ENCODE results near the gene FOXN3.

Gene FOXN3

DNA sequence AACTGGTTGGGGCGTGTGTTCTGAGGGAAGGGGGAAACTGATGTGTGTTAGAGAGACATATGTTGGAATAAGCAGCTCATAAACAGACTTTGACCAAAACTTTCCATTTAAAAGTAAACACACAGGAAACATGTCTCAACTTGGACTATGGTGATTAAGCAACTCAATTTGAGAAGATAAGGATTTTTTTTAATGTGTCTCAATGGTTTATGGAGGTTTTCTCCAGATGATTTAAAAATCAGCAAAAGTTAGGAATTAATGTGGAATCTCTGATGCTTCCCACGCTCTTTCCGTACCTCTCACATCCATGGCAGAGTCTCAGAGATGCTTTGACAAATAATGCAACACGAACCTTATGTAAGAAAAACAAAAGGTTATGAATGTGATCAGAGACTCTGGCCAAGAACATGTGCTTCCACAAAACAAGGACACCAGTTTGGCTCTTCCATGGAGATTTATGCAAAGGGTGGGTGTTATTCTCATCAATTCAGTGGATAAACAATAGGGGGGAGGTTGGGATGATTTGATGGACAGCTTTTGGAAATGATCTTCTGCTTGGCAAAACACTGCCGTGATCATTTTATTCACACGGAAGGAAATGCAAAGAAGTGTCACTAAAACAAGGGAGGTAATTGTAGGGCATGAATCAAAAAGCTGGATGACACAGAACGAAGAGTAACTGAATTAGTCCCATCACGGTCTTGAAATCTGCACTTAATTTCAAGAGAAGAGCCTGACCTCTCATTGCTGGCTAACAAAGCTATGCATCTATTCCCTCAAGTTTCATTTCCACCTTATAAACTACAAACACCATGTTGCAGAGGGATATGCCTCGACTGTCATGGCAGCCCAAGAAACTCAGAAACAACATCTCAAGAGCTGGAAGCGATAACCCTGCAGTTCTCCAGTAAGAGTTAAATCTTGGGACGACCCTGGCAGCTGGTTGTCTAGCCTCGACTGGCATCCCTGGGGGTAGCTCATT lies 76.5 kb downstream of the FOXN3 start:
- no peak for DNase-seq

DNA sequence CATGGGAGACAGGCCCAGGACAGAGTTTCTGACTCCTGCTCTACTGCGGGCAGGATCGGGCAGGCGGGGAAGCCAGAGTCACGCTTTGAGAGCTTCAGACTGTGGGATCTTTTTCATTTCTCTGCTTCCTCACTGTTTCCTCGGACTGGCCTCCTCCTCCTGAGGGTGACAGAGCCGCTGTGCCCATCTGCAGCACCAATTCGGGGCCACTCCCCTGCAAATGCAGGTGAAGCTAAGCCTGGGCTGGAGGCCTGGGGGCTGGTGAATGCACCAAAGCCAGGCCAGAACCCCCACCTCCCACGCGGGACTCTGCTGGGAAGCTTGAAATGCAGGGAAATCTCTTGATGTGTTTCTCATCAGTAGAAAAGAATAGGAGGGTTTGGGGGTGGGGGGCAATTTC lies 77.5 kb downstream of the FOXN3 start:
- DNase-seq: no peak

DNA sequence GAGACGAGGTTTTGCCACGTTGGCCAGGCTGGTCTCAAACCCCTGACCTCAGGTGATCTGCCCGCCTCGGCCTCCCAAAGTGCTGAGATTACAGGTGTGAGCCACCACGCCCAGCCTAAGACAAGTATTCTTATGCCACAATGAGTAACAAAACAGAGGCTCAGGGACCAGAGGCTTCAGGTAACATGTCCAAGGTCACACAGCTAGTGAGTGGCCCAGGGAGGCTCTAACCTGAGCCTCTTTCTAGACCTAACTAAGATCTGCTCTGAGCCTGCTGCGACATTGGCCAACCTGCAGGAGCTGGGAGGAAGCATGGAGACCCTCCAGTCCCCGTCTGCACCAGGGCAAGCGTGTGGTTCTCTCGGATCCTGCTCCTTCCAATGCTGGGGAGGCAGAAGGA lies 77.9 kb downstream of the FOXN3 start:
- DNase-seq: no peak

DNA sequence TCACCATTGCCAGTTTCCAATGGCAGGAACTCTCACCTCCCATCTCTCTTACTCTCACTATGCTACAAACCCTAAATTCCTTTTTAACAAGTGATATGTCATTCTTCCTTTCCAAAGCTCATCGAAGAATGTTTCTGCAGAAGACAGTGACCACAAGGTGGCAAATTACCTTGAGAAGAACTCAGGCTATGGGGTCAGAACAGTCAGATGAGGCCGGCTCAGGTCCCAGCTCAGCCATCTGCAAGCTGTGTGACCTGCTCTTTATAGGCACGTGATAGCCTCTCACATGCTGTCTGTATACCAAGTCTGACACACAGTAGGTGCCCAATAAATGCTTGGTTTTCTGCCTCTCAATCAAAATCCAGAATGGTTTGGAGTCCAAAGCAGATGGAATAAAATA lies 80.7 kb downstream of the FOXN3 start:
- DNase-seq: no peak

DNA sequence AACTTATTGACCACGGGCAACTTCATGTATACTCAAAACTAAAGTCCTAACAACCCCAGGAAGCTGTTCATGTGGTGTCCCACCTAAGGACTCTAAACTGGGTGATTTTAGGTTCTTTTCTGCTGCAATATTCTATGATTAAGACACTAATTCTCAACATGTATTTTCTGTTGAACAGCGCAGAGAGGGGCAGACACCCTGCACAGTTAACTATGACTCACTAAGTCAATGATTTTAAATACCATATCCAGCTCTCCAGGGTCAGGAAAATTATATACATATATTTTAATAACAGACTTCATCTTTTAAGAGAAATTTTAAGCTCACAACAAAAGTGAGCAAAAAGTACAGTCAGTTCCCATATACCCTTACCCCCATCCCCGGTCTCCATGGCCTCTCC lies 85.0 kb downstream of the FOXN3 start:
- DNase-seq: no peak

DNA sequence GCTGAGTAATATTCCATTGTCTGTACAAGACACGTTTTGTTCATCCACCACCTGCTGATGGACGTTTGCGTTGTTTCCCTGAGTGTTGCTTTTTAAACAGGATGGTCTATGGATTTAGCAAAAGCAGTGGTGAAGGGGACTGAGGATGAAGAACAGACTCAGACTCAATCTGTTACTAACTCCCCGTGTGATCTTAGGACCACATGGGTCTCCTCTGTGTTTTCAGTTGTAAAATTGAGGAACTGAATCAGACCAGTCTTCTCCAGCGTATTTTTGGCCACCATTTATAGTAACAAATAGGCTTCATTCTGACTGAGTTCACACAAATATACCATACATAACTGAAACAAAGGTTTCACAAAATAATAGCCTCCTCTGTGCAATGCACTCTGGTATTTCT lies 85.6 kb downstream of the FOXN3 start:
- no peak for DNase-seq

DNA sequence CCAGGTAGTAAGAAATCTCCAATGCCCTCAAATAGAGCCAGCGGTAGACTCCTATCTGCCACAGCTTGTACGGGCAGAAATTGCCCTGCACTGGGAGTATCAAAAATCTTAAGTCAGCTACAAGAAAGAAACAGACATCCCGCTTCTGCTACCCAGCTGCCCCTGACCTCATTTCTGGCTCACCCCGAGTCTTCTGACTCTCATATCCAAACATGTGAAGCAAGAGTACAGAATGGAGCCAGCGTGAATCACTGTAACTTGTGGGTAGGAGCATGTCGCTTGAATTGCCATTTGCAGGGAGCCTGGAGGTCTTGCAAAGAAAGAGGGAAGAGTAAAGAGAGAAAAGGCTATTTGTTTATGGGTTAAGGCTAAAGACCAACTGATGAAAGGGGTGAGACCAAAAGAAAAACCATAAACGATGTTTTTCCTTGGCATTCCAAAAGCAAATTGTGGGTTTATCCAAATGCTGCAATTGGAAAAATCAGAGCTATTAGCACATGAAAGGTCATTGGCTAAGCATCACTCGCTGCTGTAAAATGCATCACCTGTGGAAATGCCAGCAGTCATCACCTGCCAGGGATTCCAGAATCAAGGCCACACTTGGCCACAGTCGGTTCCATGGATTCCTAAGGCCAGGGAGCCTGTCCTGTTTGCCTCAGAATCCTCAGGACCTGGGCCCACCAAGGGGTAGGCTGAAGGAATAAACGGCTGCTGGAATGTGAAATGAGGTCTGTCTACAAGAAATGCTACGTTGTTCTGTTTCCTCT lies 86.6 kb downstream of the FOXN3 start:
- no peak for DNase-seq

DNA sequence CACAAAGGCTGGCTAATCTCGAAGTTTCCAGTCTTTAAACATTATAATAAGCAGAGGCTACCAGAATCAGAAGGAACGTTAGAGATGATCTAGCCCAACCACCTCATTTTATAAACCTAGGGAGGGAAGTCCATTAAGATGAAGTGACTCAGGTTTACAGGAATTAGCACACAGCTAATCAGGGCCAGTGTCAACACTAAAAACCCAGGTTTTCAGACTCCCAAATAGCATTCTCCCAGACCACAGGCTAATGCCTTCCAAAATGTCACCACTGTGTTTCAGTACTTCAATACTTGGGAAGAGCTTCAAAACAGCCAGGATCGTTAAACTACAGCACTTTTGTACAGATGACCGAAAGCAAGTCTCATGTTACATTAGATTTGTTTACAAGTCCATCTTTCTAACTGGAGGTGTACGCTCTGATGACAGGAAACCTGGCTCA lies 89.2 kb downstream of the FOXN3 start:
- DNase-seq: no peak

DNA sequence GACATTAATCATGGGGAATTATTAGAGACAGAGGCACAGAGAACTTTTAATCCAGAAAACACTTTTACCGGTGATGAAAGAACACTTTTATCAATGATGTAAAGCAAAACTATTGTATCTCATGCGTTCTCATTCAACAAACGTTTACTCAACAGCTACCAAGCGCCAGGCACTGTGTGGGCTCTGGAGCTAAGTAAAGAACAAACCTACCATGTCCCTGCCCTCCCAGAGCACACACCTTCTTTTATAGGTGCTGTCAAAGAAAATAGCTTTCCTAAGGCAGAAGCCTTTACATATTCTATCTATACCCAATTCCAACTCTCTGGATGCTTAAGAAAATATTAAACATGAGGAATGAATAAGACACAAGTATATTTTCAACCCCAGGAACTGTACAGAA lies 91.1 kb downstream of the FOXN3 start:
- no peak for DNase-seq

DNA sequence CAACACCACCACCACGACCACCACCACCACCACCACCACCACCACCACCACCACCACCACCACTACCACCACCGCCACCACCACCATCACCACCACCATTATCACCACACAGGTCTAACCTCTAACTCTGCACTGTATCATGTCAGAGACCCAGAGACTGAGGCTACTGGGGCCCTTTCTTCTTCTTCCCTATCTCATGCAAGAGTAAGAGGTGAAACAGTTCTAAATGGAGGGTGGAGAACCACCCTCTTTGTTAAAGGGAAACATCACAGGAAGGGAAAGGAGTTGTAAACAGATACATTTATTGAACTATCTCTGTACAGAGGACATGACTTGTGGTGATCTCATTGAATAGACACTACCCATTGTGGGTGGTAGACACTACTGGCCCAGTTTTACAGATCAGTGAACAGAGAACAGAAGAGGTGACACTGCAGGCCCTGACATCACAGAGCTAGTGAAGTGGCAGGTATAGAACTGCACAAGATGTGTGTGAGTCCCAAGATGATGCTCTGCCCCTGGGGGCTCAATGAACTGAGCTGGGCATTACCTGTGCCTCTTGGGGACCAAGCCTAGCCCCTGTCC lies 91.6 kb downstream of the FOXN3 start:
- no peak for DNase-seq

DNA sequence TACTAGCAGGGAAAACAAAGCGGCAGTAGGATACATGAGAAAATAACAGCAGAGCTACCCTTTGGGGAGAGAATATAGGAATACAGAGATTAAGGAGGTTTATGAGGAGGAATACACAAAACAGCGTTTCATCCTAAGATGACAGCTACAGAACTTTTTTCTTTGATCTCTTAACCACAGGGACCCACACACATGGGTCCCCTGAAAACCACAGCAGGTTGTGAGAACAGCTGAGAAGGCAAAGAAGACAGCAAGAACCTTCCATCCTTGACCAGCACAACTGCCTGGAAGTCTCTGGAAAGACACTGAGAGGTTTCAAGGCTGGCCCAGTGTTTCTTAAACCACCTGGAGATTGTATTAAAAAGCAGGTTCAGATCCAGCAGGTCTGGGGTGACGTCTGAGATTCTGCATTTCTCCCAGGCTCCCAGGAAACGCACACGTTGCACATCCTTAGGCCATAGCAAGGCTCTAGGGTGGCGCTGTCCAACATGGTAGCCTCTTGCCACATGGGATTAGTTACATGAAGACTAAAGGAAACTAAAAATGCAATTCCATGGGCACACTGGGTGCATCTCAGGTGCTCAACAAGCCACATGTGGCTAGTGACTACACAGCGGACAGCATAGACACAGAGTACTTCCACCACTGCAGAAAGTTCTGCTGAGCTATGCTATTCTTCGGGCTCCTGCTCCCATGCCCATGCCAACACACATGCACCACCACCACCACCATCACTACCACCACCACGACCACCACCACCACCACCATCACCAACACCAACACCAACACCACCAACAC lies 92.3 kb downstream of the FOXN3 start:
- DNase-seq: no peak

DNA sequence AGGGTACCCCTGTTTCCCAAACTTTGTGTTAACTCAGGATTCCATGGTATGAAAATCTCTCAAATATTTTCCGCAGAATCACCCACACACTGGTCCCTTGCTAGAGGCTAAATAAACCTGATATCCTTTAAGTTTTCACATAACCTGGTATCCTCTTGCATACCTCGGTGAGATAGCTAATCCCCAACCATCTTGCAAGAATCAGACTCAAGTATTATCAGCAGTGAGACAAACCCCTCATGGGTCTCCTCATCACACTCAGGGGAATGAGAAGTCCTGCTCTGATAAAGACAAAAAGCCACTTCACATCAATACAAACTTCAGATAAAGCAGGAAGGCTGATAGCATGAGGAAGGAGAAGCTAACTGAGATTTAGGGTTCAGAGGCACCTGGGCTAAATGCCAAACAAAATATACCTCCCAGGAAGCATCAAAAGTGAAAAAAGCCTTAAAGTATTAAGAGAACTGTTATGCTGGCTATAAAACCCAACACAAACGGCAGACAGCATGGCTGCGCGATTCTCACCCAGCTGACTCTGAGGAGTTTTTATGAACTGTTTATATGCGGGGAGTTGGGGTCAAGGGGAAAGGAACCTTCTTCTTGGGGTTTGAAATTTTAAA lies 96.5 kb downstream of the FOXN3 start:
- no peak for DNase-seq

DNA sequence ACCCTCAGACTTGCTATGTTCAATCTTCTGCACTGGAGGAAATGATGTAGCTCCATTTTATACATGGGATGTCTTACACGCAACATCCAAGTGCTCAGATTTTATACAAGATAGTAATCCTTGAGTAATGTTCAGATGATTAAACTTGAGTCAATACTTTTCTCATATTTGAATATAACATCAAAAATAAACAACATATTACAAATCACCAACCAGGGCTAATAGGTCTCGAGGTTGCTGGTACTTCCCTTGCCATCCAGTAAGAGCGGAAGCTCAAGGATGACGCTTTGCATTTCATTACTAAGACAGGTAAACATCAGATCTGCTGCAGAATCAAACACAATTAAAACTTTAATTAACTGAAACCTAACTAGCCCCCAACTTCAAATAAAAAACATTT lies 97.3 kb downstream of the FOXN3 start:
- no peak for DNase-seq

DNA sequence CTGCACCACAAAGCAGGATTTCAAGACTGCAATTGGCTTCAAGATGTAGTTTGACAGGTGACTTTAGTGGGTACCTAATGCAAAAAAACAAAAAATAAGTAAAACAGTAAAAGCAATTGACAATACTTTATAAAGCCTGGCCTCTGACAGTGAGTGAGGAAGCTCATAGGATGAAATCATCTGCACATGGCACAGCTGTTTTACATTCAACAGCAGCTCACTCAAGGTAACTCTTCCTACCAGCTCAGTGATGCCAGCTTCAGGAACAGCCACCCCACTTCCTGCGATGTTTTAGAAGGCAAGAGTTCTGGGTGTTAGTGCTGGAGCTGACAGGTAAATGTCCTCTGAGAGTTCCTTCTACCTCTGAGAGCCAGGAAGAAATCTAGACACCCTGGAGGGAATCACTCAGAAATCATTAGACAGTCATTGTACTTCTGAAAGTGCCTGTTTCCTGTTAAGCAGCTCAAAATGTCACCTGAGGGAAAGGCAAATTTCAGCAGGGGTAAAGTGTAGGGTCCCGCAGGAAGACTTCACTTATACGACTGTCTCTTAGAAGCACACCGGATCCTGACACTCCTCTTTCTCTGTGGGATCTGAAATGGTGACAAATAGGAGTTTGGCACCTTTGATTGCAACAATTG lies 99.9 kb downstream of the FOXN3 start:
- DNase-seq: no peak

DNA sequence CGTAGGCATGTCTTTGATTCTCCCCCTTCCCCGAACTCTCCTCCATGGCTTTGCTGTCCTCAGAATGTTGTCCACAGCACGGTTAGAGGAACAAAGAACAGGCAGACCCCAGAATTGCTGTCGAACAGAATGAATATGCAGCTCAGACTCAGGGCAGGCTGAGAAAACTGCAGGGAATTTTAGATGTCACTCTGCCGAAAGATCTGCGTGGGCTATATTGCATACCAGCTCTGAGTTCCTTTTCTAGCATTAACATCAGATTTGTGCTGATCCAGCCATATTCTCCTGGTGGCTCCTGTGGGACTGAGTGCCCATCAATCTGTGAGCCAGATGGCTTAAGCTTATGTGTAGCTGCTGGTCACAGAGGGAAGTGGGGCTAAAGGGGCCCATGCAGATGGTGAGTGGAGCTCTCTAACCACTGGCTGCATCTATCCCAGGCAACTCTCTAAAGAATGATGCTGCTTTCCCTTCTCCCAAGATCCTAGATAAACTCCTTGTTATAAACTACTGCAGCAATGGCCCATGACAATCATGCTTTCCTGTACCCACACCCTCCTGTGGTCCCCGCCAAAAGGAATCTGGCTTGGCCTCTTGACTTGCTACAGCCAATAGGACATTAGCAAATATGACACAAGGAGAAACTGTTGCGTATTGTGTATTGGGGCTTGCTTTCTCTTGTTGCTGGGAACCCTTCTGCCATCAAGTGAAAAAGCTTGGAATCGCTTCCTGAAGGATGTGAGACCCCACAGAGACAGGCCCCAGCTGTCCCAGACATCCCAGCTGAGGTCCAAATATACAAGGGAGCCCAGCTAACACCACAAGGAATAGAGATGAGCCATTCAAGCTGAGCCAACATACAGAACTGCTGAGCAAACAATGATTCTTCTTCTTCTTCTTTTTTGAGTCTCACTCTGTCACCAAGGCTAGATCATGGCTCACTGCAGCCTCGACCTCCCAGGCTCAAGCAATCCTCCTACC lies 101.3 kb downstream of the FOXN3 start:
- peak in 2 of 58 donors; percentile 12 to 32 for DNase-seq

DNA sequence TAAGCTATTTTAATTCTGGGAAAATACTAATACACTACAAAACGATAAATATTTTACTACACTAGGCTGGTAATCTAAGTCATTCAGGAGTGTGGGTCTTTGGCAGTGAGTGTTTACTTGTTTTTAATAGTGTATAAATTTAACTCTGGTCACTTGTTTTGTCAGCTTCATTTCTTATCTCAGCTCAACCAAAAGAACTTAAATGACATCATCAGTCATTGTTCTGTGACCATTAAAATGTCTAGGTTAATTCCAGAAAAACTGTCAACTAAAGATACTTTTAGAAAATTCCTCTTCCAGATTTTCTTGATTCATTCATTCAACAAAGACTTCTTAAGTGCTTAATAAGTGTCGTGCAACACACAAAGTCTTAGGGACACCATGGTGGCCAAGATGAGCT lies 102.8 kb downstream of the FOXN3 start:
- DNase-seq: no peak

DNA sequence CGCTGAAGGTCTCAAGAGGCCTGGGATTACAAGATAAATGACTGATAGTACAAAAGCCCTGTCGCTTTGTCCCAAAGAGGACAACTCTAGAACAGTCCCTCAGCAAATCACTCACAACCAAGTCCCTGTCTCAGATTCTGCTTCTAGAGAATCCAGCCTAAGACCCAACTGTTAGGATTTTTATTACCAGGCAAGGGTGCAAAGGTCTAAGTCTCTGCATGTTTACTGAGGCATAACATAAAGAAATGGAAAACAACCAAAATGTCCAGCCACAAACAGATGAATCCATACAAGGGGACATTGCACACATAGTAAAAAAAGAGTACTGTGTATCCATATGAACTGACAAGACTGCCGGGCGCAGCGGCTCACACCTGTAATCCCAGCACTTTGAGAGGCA lies 104.1 kb downstream of the FOXN3 start:
- no peak for DNase-seq

DNA sequence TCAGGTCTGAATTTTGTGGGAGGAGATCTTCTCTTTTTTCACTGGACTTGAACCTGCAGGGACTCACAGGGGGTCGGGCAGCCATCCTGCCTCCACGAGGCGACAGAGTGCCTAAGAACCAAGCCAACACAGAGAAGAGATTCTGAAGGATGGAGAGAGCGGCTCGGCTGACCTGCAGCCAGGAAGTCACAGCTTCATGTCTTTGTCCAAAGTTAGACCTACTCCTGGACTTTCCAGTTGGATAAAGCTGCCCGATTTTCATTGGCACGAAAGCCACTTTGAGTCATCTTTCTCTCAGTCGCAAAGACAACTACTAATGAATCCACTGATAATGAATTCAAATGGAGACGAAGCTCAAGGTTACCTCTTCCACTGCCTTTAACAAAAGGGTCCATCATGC lies 106.8 kb downstream of the FOXN3 start:
- no peak for DNase-seq

DNA sequence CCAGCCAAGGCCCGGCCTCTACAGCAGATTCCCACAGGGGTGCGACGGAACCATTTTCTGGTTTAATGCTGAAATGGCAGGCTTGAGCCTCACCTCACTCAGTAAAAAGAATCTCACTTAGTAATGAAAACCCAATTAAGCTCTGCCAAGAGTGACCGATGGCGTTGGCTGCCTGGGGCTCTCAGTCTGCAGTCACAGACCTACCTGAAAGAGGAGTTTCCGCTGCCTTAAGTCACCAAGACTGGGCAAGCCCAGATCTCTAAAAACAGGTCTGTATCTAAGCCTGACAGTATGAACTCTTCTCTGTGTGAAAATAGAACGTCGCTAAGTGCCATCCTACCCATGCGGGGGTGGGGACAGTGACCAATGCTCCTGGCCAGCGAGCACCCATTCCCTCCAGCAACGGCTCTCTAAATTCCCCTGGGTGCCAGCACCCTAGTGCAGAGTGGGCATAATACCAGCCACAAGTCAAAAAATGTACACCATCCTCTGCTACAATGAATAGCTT lies 107.3 kb downstream of the FOXN3 start:
- DNase-seq: no peak
